ENCODE results near the gene GLT1D1.

GLT1D1 gene

DNA sequence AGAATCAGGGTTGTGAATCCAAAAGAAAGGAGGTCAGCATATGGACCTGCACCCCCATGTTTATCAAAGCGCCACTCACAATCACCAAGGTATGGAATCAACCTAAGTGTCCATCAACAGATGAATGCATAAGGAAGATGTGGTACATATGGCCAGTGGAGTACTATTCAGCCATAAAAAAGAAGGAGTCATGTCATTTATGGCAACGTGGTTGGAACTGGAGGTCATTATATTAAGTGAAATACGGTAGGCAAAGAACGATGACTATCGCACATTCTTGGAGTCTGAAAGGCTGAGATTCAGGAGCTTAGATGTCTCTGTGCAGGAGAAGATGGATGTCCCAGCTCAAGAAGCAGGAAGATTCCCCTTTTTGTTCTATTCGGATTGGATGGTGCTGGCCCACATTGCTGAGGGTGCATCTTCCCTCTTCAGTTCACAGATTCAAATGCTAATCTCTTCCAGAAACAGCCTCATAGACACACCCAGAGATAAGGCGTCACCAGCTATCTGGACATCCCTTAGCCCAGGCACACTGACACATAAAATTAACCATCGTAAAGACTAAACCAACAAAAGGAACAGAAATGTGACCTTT, 108.1 kb downstream of the GLT1D1 start:
- TF ChIP-seq, protein P1, sequence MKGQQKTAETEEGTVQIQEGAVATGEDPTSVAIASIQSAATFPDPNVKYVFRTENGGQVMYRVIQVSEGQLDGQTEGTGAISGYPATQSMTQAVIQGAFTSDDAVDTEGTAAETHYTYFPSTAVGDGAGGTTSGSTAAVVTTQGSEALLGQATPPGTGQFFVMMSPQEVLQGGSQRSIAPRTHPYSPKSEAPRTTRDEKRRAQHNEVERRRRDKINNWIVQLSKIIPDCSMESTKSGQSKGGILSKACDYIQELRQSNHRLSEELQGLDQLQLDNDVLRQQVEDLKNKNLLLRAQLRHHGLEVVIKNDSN (IDR thresholded peaks at IDR 0.05): no peak
- TF ChIP-seq ZBTB7A (IDR thresholded peaks at IDR 0.05; ENCODE audit: low read depth) (no peak), RAD21 (IDR thresholded peaks at IDR 0.05; ENCODE audit: low read depth) (no peak), CREB1 (IDR thresholded peaks at IDR 0.05; ENCODE audit: low read depth) (no peak)
- TF ChIP-seq, protein P2, sequence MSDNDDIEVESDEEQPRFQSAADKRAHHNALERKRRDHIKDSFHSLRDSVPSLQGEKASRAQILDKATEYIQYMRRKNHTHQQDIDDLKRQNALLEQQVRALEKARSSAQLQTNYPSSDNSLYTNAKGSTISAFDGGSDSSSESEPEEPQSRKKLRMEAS (IDR thresholded peaks at IDR 0.05): no peak
- TF ChIP-seq, protein P3, sequence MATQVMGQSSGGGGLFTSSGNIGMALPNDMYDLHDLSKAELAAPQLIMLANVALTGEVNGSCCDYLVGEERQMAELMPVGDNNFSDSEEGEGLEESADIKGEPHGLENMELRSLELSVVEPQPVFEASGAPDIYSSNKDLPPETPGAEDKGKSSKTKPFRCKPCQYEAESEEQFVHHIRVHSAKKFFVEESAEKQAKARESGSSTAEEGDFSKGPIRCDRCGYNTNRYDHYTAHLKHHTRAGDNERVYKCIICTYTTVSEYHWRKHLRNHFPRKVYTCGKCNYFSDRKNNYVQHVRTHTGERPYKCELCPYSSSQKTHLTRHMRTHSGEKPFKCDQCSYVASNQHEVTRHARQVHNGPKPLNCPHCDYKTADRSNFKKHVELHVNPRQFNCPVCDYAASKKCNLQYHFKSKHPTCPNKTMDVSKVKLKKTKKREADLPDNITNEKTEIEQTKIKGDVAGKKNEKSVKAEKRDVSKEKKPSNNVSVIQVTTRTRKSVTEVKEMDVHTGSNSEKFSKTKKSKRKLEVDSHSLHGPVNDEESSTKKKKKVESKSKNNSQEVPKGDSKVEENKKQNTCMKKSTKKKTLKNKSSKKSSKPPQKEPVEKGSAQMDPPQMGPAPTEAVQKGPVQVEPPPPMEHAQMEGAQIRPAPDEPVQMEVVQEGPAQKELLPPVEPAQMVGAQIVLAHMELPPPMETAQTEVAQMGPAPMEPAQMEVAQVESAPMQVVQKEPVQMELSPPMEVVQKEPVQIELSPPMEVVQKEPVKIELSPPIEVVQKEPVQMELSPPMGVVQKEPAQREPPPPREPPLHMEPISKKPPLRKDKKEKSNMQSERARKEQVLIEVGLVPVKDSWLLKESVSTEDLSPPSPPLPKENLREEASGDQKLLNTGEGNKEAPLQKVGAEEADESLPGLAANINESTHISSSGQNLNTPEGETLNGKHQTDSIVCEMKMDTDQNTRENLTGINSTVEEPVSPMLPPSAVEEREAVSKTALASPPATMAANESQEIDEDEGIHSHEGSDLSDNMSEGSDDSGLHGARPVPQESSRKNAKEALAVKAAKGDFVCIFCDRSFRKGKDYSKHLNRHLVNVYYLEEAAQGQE (IDR thresholded peaks at IDR 0.05; ENCODE audit: low read depth): no peak

DNA sequence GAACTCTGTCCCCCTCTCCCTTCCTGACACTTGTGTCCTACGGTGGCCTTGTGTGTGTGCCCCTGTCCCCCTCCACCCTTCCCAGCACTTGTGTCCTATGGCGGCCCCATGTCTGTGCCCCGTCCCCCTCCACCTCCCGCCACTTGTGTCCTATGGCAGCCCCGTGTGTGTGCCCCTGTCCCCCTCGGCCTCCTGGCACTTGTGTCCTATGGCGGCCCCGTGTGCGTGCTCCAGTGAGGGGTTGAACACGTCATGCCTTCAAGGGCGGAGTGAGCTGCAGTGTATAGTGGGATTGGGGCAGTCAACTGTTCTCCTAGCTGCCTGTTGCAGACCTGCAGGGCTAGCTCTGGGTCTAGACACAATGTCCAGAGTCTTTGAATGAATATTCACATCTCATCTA, 108.7 kb downstream of the GLT1D1 start:
- TF ChIP-seq FOXM1 (IDR thresholded peaks at IDR 0.05; ENCODE audit: borderline replicate concordance, low read depth) (no peak), TAF1 (IDR thresholded peaks at IDR 0.05; ENCODE audit: low read depth) (no peak), ZBTB7A (IDR thresholded peaks at IDR 0.05; ENCODE audit: low read depth) (no peak), YY1 (IDR thresholded peaks at IDR 0.05; ENCODE audit: low read depth) (no peak), TEAD4 (IDR thresholded peaks at IDR 0.05) (no peak), TCF12 (IDR thresholded peaks at IDR 0.05; ENCODE audit: low read depth) (no peak), CREB1 (IDR thresholded peaks at IDR 0.05; ENCODE audit: low read depth) (no peak), RAD21 (IDR thresholded peaks at IDR 0.05; ENCODE audit: low read depth) (no peak), CEBPB (IDR thresholded peaks at IDR 0.05) (no peak), EGR1 (IDR thresholded peaks at IDR 0.05) (no peak), EP300 (IDR thresholded peaks at IDR 0.05; ENCODE audit: borderline replicate concordance) (no peak)
- TF ChIP-seq, protein P3 (IDR thresholded peaks at IDR 0.05; ENCODE audit: low read depth): no peak
- TF ChIP-seq, protein P2 (IDR thresholded peaks at IDR 0.05): no peak
- TF ChIP-seq, protein P1 (IDR thresholded peaks at IDR 0.05): no peak

DNA sequence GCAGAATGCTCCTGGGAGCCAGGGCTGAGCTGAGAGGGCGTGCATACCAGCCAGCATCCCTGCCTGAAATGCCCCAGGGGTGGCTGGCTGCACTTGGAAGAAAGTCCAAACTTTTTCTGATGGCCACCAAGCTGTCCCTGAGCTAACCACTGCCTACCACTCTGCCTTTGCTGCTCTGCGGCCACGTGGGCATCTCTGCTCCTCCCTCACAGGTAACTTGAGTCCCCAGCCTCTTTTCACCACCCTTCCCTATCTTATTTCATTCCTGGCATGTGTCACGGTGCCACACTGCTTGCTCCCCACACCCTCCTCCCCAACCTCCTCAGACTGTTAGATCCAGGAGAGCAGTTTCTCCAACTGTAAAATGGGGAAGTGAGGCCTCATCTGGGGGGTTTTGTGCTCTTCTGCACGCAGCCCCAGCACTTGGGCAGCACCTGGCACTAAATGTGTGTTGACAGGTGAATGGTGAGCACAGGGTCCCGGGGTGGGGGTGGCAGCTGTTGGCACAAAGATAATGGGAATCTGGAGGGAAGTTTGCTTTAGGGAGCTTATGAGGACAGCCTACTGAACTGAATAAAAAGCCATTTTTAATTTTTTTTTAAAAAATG, 113.0 kb downstream of the GLT1D1 start:
- TF ChIP-seq TCF12 (IDR thresholded peaks at IDR 0.05; ENCODE audit: low read depth) (no peak), RAD21 (IDR thresholded peaks at IDR 0.05; ENCODE audit: low read depth) (no peak), TAF1 (IDR thresholded peaks at IDR 0.05; ENCODE audit: low read depth) (no peak), CEBPB (IDR thresholded peaks at IDR 0.05) (no peak), NFIC (IDR thresholded peaks at IDR 0.05) (no peak), ZBTB7A (IDR thresholded peaks at IDR 0.05; ENCODE audit: low read depth) (no peak), YY1 (IDR thresholded peaks at IDR 0.05; ENCODE audit: low read depth) (no peak)
- TF ChIP-seq, protein P3 (IDR thresholded peaks at IDR 0.05; ENCODE audit: low read depth): no peak
- TF ChIP-seq, protein P1 (IDR thresholded peaks at IDR 0.05): no peak

DNA sequence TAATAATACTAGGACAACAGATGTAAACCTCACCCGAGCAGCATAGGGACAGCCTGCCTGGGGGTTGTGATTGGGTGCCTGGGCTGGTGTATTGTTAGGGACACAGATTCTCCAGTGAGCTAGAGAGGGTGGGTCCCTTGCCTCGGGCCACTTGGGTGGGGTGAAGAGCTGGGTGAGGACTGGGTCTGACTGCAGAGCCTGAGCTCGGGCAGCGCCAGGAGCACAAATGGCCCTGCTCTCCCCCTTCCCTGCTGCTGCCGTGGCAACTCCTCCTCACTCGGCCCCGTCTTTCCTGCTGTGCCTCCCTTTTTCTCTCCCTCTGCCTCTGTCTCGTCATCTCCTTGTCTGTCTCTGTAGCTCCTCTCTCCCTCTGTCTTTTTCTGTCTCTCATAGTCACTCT, 115.4 kb downstream of the GLT1D1 start:
- TF ChIP-seq CEBPB (IDR thresholded peaks at IDR 0.05) (no peak), NFIC (IDR thresholded peaks at IDR 0.05) (no peak), TCF12 (IDR thresholded peaks at IDR 0.05; ENCODE audit: low read depth) (no peak), YY1 (IDR thresholded peaks at IDR 0.05; ENCODE audit: low read depth) (no peak)
- TF ChIP-seq, protein P2 (IDR thresholded peaks at IDR 0.05): no peak
- TF ChIP-seq, protein P1 (IDR thresholded peaks at IDR 0.05): no peak
